ENCODE data around the gene BCL7B. TPM values are rescaled to one million over a fixed set of nuclear protein-coding genes. Genes with fewer than 3 reads are reported as not detected.
"Not testable (repeated sequence)": the region's sequence is repeated elsewhere in the genome, so short reads cannot be mapped to it uniquely, and the experiment has no call there.

Gene BCL7B
- total RNA-seq, 1 experiment from 2014 or later, result 95.4 TPM

- in situ Hi-C loops (cut with HindIII; ENCODE audit: low pct_unique_long_range_greater_than_20kb, low sequenced_read_pairs), result no loop called here
- ChIA-PET POLR2A (no interaction called here), CTCF (no interaction called here)
- H3K4me1 ChIP-seq (ENCODE audit: control insufficient read depth, insufficient read depth, low read length), result no peaks in the 10 kb centered on the region
- intact Hi-C loops (cut with micrococcal nuclease; ENCODE audit: unreplicated experiment), result no loop called here
- BruUV-seq (replicated peaks), result no TSS peak
- no peak for TF ChIP-seq POLR2AphosphoS5 (IDR thresholded peaks at IDR 0.05; ENCODE audit: low read depth, low read length)
- no peak for TF ChIP-seq SIN3A (IDR thresholded peaks at IDR 0.05; ENCODE audit: borderline replicate concordance, insufficient read depth, low read depth, low read length)
- no peak for TF ChIP-seq TCF7L2 (IDR thresholded peaks at IDR 0.05; ENCODE audit: low read depth, low read length)
- TF ChIP-seq, protein P1, sequence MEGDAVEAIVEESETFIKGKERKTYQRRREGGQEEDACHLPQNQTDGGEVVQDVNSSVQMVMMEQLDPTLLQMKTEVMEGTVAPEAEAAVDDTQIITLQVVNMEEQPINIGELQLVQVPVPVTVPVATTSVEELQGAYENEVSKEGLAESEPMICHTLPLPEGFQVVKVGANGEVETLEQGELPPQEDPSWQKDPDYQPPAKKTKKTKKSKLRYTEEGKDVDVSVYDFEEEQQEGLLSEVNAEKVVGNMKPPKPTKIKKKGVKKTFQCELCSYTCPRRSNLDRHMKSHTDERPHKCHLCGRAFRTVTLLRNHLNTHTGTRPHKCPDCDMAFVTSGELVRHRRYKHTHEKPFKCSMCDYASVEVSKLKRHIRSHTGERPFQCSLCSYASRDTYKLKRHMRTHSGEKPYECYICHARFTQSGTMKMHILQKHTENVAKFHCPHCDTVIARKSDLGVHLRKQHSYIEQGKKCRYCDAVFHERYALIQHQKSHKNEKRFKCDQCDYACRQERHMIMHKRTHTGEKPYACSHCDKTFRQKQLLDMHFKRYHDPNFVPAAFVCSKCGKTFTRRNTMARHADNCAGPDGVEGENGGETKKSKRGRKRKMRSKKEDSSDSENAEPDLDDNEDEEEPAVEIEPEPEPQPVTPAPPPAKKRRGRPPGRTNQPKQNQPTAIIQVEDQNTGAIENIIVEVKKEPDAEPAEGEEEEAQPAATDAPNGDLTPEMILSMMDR (IDR thresholded peaks at IDR 0.05), result no peak
- TF ChIP-seq REST (IDR thresholded peaks at IDR 0.05; ENCODE audit: insufficient read depth in 1 of 2, low read depth in 2 of 2, low read length in 1 of 2), result no peak
- no peak; the same call in 1 of the 2 replicates for ATAC-seq
- no peaks in the 10 kb centered on the region for H3K27me3 ChIP-seq (ENCODE audit: control insufficient read depth, insufficient read depth, low read length)
- H3K36me3 ChIP-seq (ENCODE audit: control insufficient read depth, insufficient read depth, low read length), result peaks cover 9% of the 10 kb centered on the region
- no peaks in the 10 kb centered on the region for H3K9me3 ChIP-seq (ENCODE audit: control insufficient read depth, insufficient read depth, low read depth, low read length)
- H3K27ac ChIP-seq (ENCODE audit: low read length), result no peak overlapping the region
- DNase-seq (ENCODE audit: low read depth, low spot score), result no peak
- no peak overlapping the region for H3K4me3 ChIP-seq (ENCODE audit: low read depth in 2 of 2, low read length in 2 of 2)
Observed at GRCh38 chr7:73537051-73537450, 20.4 kb downstream of the BCL7B start.

- BruUV-seq (replicated peaks), result TSS peak; percentile 71
- H3K4me3 ChIP-seq (ENCODE audit: low read depth in 2 of 2, low read length in 2 of 2), result no peak overlapping the region
- peaks cover 9% of the 10 kb centered on the region for H3K36me3 ChIP-seq (ENCODE audit: control insufficient read depth, insufficient read depth, low read length)
- ChIA-PET POLR2A (no interaction called here), CTCF (no interaction called here)
- H3K9me3 ChIP-seq (ENCODE audit: control insufficient read depth, insufficient read depth, low read depth, low read length), result no peaks in the 10 kb centered on the region
- no peaks in the 10 kb centered on the region for H3K4me1 ChIP-seq (ENCODE audit: control insufficient read depth, insufficient read depth, low read length)
- in situ Hi-C loops (cut with HindIII; ENCODE audit: low pct_unique_long_range_greater_than_20kb, low sequenced_read_pairs) (no loop called here), intact Hi-C loops (cut with micrococcal nuclease; ENCODE audit: unreplicated experiment) (no loop called here)
- H3K27ac ChIP-seq (ENCODE audit: low read length), result no peak overlapping the region
- DNase-seq (ENCODE audit: low read depth, low spot score) (no peak), ATAC-seq (no peak; the same call in 1 of the 2 replicates)
- no peaks in the 10 kb centered on the region for H3K27me3 ChIP-seq (ENCODE audit: control insufficient read depth, insufficient read depth, low read length)
- TF ChIP-seq REST (IDR thresholded peaks at IDR 0.05; ENCODE audit: insufficient read depth in 1 of 2, low read depth in 2 of 2, low read length in 1 of 2) (no peak), POLR2AphosphoS5 (IDR thresholded peaks at IDR 0.05; ENCODE audit: low read depth, low read length) (no peak), TCF7L2 (IDR thresholded peaks at IDR 0.05; ENCODE audit: low read depth, low read length) (no peak), SIN3A (IDR thresholded peaks at IDR 0.05; ENCODE audit: borderline replicate concordance, insufficient read depth, low read depth, low read length) (no peak)
- TF ChIP-seq, protein P1 (IDR thresholded peaks at IDR 0.05), result no peak
Observed at GRCh38 chr7:73536479-73536878, 21.0 kb downstream of the BCL7B start.

- in situ Hi-C loops (cut with HindIII; ENCODE audit: low pct_unique_long_range_greater_than_20kb, low sequenced_read_pairs); H3K4me3 ChIP-seq (ENCODE audit: low read depth in 2 of 2, low read length in 2 of 2); CTCF ChIA-PET; POLR2A ChIA-PET; ATAC-seq; H3K36me3 ChIP-seq (ENCODE audit: control insufficient read depth, insufficient read depth, low read length); intact Hi-C loops (cut with micrococcal nuclease; ENCODE audit: unreplicated experiment); H3K9me3 ChIP-seq (ENCODE audit: control insufficient read depth, insufficient read depth, low read depth, low read length); H3K27me3 ChIP-seq (ENCODE audit: control insufficient read depth, insufficient read depth, low read length); H3K4me1 ChIP-seq (ENCODE audit: control insufficient read depth, insufficient read depth, low read length); H3K27ac ChIP-seq (ENCODE audit: low read length); BruUV-seq (replicated peaks); DNase-seq (ENCODE audit: low read depth, low spot score): not testable (repeated sequence)
Observed at GRCh38 chr7:73535918-73536317, 21.6 kb downstream of the BCL7B start.

Measured in Panc1 (cell line).